Epithelial cell of proximal tubule (primary cell): ENCODE results near the gene LYPD3. TPM values are rescaled to one million over a fixed set of nuclear protein-coding genes. Genes with fewer than 3 reads are reported as not detected.
A peak's percentile ranks its signal among the peaks of the same experiment; 100 is the strongest.

ENCODE experiments used
- DNase-seq: peaks from one replicate; pipeline ENCODE4 v3.0.0-alpha.2; 2011; ENCODE audit warnings: low read depth
- H3K4me3 ChIP-seq: 2 replicates; pipeline ENCODE4 v1.5.1; 2011; ENCODE audit warnings: low read depth, mild to moderate bottlenecking, low read length
- CTCF ChIP-seq: conservative IDR thresholded peaks from 2 replicates; pipeline ENCODE4 v1.5.1; 2012; ENCODE audit warnings: low read depth, mild to moderate bottlenecking, low read length
- total RNA-seq: library from RNA; depleted of rRNA; stranded (reverse); fragments of >200 nt; gene quantifications from 2 replicates; pipeline ENCODE4 v1.2.3, GENCODE V29; 2015

The LYPD3 gene
- total RNA-seq, 1 donor from 2014 or later, result 0.98 TPM

- no peak overlapping the region for H3K4me3 ChIP-seq
- no peak for TF ChIP-seq CTCF
- DNase-seq, result no peak
Measured at GRCh38 chr19:43505186-43505456, 39.7 kb upstream of the LYPD3 start.

- peak; percentile 13 for TF ChIP-seq CTCF
- no peak for DNase-seq
- peak within 1 kb of the TSS; percentile 90 for H3K4me3 ChIP-seq
Measured at GRCh38 chr19:43504426-43505185, 39.2 kb upstream of the LYPD3 start, which contains the start of gene PHLDB3. Gene PHLDB3, minus strand, starts transcription at chr19:43504746. Its CDS starts 628 bp downstream, at chr19:43504118.

DNA sequence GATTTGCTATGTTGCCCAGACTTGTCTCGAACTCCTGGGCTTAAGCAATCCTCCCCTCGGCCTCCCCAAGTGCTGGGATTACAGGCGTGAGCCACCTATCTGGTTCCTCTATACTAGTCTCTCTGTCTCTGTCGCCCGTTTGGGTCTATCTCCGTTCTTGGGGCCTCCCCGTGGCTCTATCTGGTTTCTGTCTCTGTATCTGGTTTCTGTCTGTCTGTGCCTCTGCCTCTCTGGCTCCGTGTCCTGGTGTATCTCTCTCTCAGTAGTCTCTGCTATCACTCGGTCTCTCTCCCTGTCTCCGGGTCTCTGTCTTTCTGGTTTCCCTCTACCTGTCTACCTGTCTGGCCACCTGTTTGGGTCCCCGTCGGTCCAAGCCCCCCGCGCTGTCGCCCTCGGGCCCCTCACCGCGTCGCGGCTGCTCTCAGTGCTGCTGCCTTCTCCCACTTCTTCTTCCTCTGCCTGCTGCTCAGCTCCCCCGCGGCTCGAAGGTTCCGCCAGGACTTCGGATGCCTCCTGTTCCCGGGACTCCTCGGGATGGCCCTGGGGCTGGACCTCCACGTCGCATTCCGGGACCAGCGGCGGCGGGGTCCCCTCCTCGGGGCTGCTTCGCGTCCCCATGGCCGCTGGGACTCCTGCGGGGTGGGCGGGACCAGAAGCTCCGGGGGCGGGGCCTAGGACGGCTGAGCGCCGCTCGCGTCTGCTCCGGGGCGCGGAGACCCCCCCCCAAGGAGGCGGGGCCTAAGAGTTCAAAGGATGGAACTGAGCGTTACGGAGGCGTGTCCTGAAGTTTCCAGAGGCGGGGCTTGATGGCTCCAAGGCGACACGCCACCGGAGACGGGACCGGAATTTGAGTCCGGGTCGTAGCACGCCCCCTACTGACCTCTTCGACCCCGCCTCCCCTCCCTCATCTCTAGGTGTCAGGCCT is 38.4 kb upstream of the LYPD3 start:
- peak overlapping the region; percentile 90 for H3K4me3 ChIP-seq
- no peak for TF ChIP-seq CTCF
- no peak for DNase-seq

DNA sequence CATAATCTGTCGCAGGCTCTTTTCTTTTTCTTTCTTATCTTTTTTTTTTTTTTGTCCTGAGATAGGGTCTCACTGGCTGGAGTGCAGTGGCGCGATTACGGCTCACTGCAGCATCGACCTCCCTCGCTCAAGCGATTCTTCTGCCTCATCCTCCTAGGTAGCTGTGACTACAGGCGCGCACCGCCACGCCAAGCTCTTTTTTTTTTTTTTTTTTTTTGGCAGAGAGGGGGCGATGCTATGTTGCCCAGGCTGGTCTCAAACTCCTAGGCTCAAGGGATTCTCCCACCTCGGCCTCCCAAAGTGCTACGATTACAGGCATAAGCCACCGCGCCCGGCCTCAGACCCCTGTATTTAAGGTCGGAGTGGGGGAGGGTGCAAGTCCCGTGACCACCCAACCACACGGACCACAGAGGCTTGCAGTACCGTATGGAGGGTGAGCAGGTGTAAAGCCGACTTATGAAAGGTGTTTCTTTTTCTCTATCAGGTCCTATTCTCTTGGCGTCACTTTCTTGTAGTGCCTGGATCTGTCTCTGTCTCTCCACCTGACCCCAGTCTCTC is 37.1 kb upstream of the LYPD3 start:
- DNase-seq, result no peak
- no peak overlapping the region for H3K4me3 ChIP-seq
- TF ChIP-seq CTCF, result no peak

DNA sequence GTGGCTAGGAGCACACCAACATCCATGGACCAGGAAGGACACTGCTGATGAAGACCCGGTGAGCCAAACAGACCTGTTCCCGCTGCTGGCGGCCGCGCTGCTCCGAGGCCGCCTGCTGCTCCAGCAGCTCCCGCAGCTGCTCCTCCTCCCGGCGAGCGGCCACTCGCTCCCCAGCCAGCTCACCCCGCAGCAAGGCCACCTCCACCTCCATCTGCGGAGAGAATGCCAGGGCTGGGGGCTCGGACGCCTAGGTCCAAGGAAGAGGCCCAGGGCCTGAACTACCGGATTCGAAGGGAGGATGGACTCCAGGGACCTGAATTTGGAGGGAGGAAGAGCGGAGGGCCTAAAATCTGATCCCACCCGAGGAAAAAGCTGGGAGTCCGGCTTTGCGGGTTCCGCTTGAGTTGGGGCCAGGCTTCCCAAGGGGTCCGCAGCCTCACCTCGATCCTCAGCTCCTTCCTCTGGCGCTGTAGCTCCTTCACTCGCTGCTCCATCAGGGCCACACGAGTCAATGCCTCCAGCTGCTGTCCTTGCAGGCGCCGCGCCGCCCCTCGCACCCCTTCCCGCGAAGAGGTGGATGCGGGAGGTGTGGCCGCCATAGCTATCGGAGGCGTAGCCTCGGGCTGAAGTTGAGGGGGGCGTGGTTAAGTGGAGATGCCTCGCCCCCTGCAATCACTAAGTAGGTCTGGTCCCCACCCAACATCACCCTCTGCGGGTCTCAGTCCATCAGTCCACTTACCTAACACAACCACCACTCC is 36.4 kb upstream of the LYPD3 start:
- TF ChIP-seq CTCF, result no peak
- DNase-seq, result no peak
- H3K4me3 ChIP-seq, result no peak overlapping the region

- DNase-seq, result no peak
Measured at GRCh38 chr19:43499042-43499441, 33.6 kb upstream of the LYPD3 start.

More at GRCh38 chr19:43499042-43499441, 33.6 kb upstream of the LYPD3 start:
- no peak overlapping the region for H3K4me3 ChIP-seq
- TF ChIP-seq CTCF, result no peak
